B cell (primary cell): ENCODE data around the gene DROSHA. TPM values are rescaled to one million over a fixed set of nuclear protein-coding genes. Genes with fewer than 3 reads are reported as not detected.

Experiments used
- ATAC-seq: fragments of 200-7000 bp; cut with Tn5 transposase; one replicate; pipeline ENCODE4 v1.10.0; 2021; ENCODE audit warnings: low read depth, mild to moderate bottlenecking, moderate number of reproducible peaks, moderate library complexity
- CTCF ChIA-PET: fragments of 350-600 bp; sonication (Branson Sonifier 250); formaldehyde crosslinking; loops from one replicate; lab custom pipeline; 2021; ENCODE audit warnings: antibody characterized with exemption, inconsistent platforms; lab: Charles Lee
- POLR2A ChIA-PET: fragments of 350-600 bp; sonication (Branson Sonifier 250); formaldehyde crosslinking; loops from one replicate; lab custom pipeline; 2021; ENCODE audit warnings: antibody characterized with exemption; lab: Charles Lee
- DNase-seq: peaks from one replicate; pipeline ENCODE4 v3.0.0; 2013
- H2AFZ ChIP-seq: 2 replicates; pipeline ENCODE4 v1.6.1; 2012; ENCODE audit warnings: mild to moderate bottlenecking, low read depth, low read length; ENCODE audit not compliant: insufficient read depth, poor library complexity, severe bottlenecking
- H3K27ac ChIP-seq, 2 donors: 1 replicate in 1 of 2; 2 replicates in 1 of 2; pipeline ENCODE4 v1.5.1; 2012 to 2013; ENCODE audit warnings: low read length in 2 of 2, mild to moderate bottlenecking in 2 of 2, moderate library complexity in 1 of 2
- H3K27me3 ChIP-seq, 4 experiments: fragments of 200-600 bp in 1 of 4; sonication (generic) in 1 of 4; replicated peaks in 1 of 4; 1 replicate in 2 of 4; 2 replicates in 2 of 4; pipeline versions ENCODE4 v1.6.1 to v1.7.0; 2013 to 2016; ENCODE audit warnings: low read length in 3 of 4, mild to moderate bottlenecking in 2 of 4, mixed read lengths in 1 of 4, moderate library complexity in 1 of 4; ENCODE audit not compliant: insufficient read depth in 4 of 4, control insufficient read depth in 3 of 4; ENCODE audit errors: control extremely low read depth in 1 of 4
- H3K36me3 ChIP-seq, 2 experiments: replicated peaks in 1 of 2; 1 replicate in 1 of 2; 2 replicates in 1 of 2; pipeline versions ENCODE4 v1.6.1 to v1.7.1; 2013; ENCODE audit warnings: low read length in 1 of 2; ENCODE audit not compliant: insufficient read depth in 2 of 2, control insufficient read depth in 1 of 2; ENCODE audit errors: control extremely low read depth in 1 of 2, extremely low read depth in 1 of 2
- H3K4me1 ChIP-seq, 2 donors: fragments of 200-600 bp in 1 of 2; sonication (generic) in 1 of 2; 1 replicate in 1 of 2; 2 replicates in 1 of 2; pipeline versions ENCODE4 v1.5.1 to v1.6.1; 2013 to 2017; ENCODE audit warnings: low read length in 2 of 2; ENCODE audit not compliant: control insufficient read depth in 2 of 2, insufficient read depth in 2 of 2
- H3K4me2 ChIP-seq: replicated peaks from 2 replicates; pipeline ENCODE3; 2012; ENCODE audit warnings: mild to moderate bottlenecking, low read depth, low read length; ENCODE audit not compliant: poor library complexity, severe bottlenecking
- H3K4me3 ChIP-seq, 5 experiments: fragments of 200-600 bp in 1 of 5; sonication (generic) in 1 of 5; 1 replicate in 3 of 5; 2 replicates in 2 of 5; pipeline versions ENCODE4 v1.5.1 to v1.7.0; 2011 to 2016; ENCODE audit warnings: low read length in 4 of 5, mild to moderate bottlenecking in 4 of 5, low read depth in 2 of 5, control low read depth in 1 of 5, moderate library complexity in 1 of 5; ENCODE audit not compliant: insufficient read depth in 1 of 5; ENCODE audit errors: control extremely low read depth in 1 of 5, extremely low read depth in 1 of 5
- H3K79me2 ChIP-seq: fragments of 200-600 bp; sonication (generic); one replicate; pipeline ENCODE4 v1.6.0; 2016; ENCODE audit warnings: low read length; ENCODE audit not compliant: control insufficient read depth, insufficient read depth
- H3K9ac ChIP-seq: fragments of 200-600 bp; sonication (generic); 2 replicates; pipeline ENCODE4 v1.6.1; 2017; ENCODE audit warnings: mild to moderate bottlenecking, low read length, moderate library complexity
- H3K9me3 ChIP-seq, 3 donors: one replicate each; pipeline versions ENCODE4 v1.6.1 to v1.7.1; 2013; ENCODE audit warnings: low read length in 2 of 3; ENCODE audit not compliant: control insufficient read depth in 2 of 3, insufficient read depth in 1 of 3; ENCODE audit errors: control extremely low read depth in 1 of 3
- H4K20me1 ChIP-seq: 2 replicates; pipeline ENCODE4 v1.6.0; 2012; ENCODE audit warnings: mild to moderate bottlenecking, low read length; ENCODE audit not compliant: insufficient read depth, control insufficient read depth, poor library complexity, severe bottlenecking
- H3K27ac Mint-ChIP-seq: one replicate; pipeline ENCODE4 v1.8.0; 2021; ENCODE audit warnings: mixed read lengths
- H3K27me3 Mint-ChIP-seq: one replicate; pipeline ENCODE4 v1.8.0; 2021; ENCODE audit warnings: mixed read lengths
- H3K4me1 Mint-ChIP-seq: one replicate; pipeline ENCODE4 v1.8.0; 2021; ENCODE audit warnings: mixed read lengths
- H3K4me3 Mint-ChIP-seq: one replicate; pipeline ENCODE4 v1.8.0; 2021; ENCODE audit warnings: mixed read lengths
- H3K9me3 Mint-ChIP-seq: one replicate; pipeline ENCODE4 v1.8.0; 2022; ENCODE audit warnings: mixed read lengths; ENCODE audit not compliant: insufficient read depth
- CTCF ChIP-seq: fragments of 200-600 bp; IDR thresholded peaks from one replicate; pipeline ENCODE4 v1.8.0; 2022; ENCODE audit warnings: antibody characterized with exemption, mild to moderate bottlenecking
- EZH2 ChIP-seq: IDR thresholded peaks from 2 replicates; pipeline ENCODE4 v1.6.1; 2012; ENCODE audit warnings: borderline replicate concordance, low read depth, mild to moderate bottlenecking, moderate library complexity, low read length; ENCODE audit not compliant: insufficient read depth, poor library complexity, severe bottlenecking
- WGBS: methylation state at CpG from one replicate; pipeline ENCODE4 v1.1.5; 2013; ENCODE audit warnings: missing lambda C conversion rate; ENCODE audit not compliant: insufficient coverage; 5-methylcytosine and 5-hydroxymethylcytosine counted together
- intact Hi-C: fragments of 100-400 bp; cut with micrococcal nuclease; formaldehyde crosslinking; loops from one replicate; pipeline ENCODE4 v1.10.0; 2022
- polyA plus RNA-seq: library from polyadenylated mRNA; depleted of rRNA; stranded (reverse); fragments of >200 nt; gene quantifications from 2 replicates; pipeline ENCODE4 v1.2.3, GENCODE V29; 2012
- total RNA-seq, 2 donors: library from RNA; stranded (reverse); fragments of 120-200 nt in 1 of 2; gene quantifications; 1 replicate in 1 of 2; 2 replicates in 1 of 2; pipeline versions ENCODE4 v1.2.3 to v1.2.4, GENCODE V29; 2013 to 2022

The DROSHA gene
- total and polyA plus RNA-seq, 2 donors (not counting 1 experiment from before 2014, with no cell fraction given) = 31.2 to 62.4 TPM

- POLR2A ChIA-PET = no interaction called here
- no peaks in the 10 kb centered on the region for H3K9me3 ChIP-seq
- intact Hi-C loops = no loop called here
Observed at GRCh38 chr5:31485376-31486207, 46.3 kb downstream of the DROSHA start.

More at GRCh38 chr5:31485376-31486207, 46.3 kb downstream of the DROSHA start:
- no peaks in the 10 kb centered on the region for H3K27me3 ChIP-seq
- H3K4me3 ChIP-seq = no peak overlapping the region
- no peaks in the 10 kb centered on the region for H4K20me1 ChIP-seq
- H3K27ac ChIP-seq = no peak overlapping the region
- Mint-ChIP-seq H3K4me1 (no peaks in the 10 kb centered on the region), H3K4me3 (no peak overlapping the region), H3K9me3 (no peaks in the 10 kb centered on the region), H3K27me3 (no peaks in the 10 kb centered on the region), H3K27ac (no peak overlapping the region)
- H3K36me3 ChIP-seq = peaks cover 5 to 46% of the 10 kb centered on the region in 2 experiments
- no peak overlapping the region for H3K9ac ChIP-seq
- H2AFZ ChIP-seq = no peak overlapping the region
- CTCF ChIA-PET = no interaction called here
- no peak overlapping the region for H3K4me2 ChIP-seq
- no peak for TF ChIP-seq EZH2
- TF ChIP-seq CTCF = no peak
- ATAC-seq (no peak), DNase-seq (no peak)
- no CpG with 5 or more reads among the region's 7 CpGs for WGBS
- no peaks in the 10 kb centered on the region for H3K4me1 ChIP-seq
- H3K79me2 ChIP-seq = no peaks in the 10 kb centered on the region
